ENCODE data around the gene SLC48A1. TPM values are rescaled to one million over a fixed set of nuclear protein-coding genes. Genes with fewer than 3 reads are reported as not detected.

SLC48A1 gene
- total and polyA plus RNA-seq, 9 donors = 8.8 to 13.0 (median 12.2) TPM

GRCh38 chr12:47783024-47783755 lies 10.2 kb downstream of the SLC48A1 start:
- Histone ChIP-seq H3K4me1 (ENCODE audit: control insufficient read depth, insufficient read depth, low read length) (peaks cover 9% of the 10 kb centered on the region), H3K27me3 (ENCODE audit: control insufficient read depth, insufficient read depth, low read length) (no peaks in the 10 kb centered on the region), H3K9me3 (replicated peaks; ENCODE audit: control insufficient read depth, low read depth, low read length) (no peaks in the 10 kb centered on the region), H3K27ac (ENCODE audit: low read length) (no peak overlapping the region), H3K4me3 (ENCODE audit: low read length) (no peak overlapping the region), H3K36me3 (ENCODE audit: control insufficient read depth, insufficient read depth, low read length) (peaks cover 75% of the 10 kb centered on the region)
- 62% methylated on average over 7 of the region's 17 CpGs for WGBS (ENCODE audit: insufficient coverage)
- no peak for DNase-seq

GRCh38 chr12:47783821-47784819 lies 11.1 kb downstream of the SLC48A1 start:
- 79% methylated on average over 8 of the region's 20 CpGs for WGBS (ENCODE audit: insufficient coverage)
- no peak overlapping the region for H3K4me3 ChIP-seq (ENCODE audit: low read length)
- H3K27me3 ChIP-seq (ENCODE audit: control insufficient read depth, insufficient read depth, low read length) = no peaks in the 10 kb centered on the region
- no peak overlapping the region for H3K27ac ChIP-seq (ENCODE audit: low read length)
- peaks cover 84% of the 10 kb centered on the region for H3K36me3 ChIP-seq (ENCODE audit: control insufficient read depth, insufficient read depth, low read length)
- H3K9me3 ChIP-seq (replicated peaks; ENCODE audit: control insufficient read depth, low read depth, low read length) = no peaks in the 10 kb centered on the region
- DNase-seq = no peak
- peaks cover 3% of the 10 kb centered on the region for H3K4me1 ChIP-seq (ENCODE audit: control insufficient read depth, insufficient read depth, low read length)

DNA sequence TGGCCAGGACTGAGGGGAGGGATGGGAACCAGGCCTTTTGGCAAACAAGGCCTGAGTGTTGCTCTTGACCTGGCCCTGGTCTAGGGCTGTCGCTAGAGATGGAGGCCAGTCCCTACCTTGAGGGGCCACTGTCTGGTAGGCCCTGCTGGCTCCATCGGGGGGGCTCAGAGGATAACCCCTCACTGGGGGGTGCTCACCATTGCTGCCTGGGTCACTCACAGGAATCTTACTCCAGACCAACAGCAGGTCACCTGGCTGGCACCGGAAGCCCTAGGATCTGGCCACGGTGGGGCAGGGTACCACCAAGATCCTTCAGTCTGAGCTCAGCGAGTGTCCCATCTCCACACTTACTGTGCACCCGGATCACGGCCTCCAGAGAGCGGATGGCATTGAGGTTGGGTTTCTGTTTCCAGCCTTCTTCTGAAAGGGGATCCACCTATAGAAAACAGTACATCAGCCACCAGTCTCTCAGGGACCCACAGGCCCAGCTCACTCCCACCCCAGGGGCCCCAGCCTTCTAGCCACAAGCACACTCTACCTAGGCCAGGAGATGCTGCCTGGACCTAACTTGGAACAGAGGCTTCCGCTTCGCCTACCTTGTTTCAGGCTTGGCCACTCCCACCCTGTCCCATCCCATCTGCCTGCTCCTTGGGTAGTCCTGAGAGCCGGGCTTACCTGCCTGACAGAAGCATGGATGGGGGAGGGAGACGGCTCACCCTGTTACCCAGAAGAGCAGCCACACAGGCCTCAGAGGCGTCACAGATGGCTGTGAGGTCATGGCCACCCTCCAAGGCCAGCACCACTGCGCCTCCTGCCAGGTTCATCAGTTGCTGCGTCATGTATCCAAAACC lies 12.2 kb downstream of the SLC48A1 start:
- H3K4me1 ChIP-seq (ENCODE audit: control insufficient read depth, insufficient read depth, low read length) = peaks cover 2% of the 10 kb centered on the region
- H3K9me3 ChIP-seq (replicated peaks; ENCODE audit: control insufficient read depth, low read depth, low read length) = no peaks in the 10 kb centered on the region
- DNase-seq = no peak
- 92% methylated on average over 11 of the region's 15 CpGs for WGBS (ENCODE audit: insufficient coverage)
- H3K27me3 ChIP-seq (ENCODE audit: control insufficient read depth, insufficient read depth, low read length) = no peaks in the 10 kb centered on the region
- peaks cover 92% of the 10 kb centered on the region for H3K36me3 ChIP-seq (ENCODE audit: control insufficient read depth, insufficient read depth, low read length)
- no peak overlapping the region for H3K4me3 ChIP-seq (ENCODE audit: low read length)
- H3K27ac ChIP-seq (ENCODE audit: low read length) = no peak overlapping the region

DNA sequence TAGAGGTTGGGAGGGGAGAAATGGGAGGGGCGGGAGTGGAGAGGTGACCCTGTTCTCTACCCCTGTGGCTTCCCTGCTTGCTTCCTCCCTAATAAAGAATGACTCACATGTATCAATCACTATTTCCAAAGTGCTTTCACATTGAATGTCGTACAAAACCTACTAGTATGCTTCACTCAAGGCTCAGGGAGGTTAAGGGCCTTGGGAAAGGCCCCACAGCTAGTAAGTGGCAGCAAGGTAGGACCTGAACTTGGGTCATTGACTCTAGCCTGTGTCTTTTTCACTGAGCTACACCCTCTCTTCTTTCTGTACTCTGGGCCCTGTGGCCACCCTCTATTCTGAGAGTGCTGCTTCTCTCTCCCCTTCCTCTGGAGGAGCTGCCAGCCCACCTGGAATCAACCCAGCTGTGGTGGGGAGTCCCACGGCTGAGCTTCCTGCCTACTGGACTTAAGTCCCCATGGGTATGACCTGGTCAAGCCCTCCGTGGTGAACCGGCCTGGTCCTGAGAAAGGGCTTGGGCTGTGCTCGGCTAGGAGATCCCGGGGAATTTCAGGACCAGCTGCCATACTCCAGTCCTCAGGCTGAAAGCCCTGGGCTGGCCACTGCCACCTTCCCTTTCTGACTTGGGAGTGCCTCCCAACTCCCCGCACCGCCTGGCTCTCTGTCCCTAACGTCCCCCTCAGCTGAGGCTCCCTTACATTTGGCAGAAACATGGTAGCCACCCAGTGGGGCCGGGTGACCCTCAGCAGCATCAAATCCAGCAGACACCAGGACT lies 13.0 kb downstream of the SLC48A1 start:
- Histone ChIP-seq H3K9me3 (replicated peaks; ENCODE audit: control insufficient read depth, low read depth, low read length) (no peaks in the 10 kb centered on the region), H3K4me3 (ENCODE audit: low read length) (no peak overlapping the region), H3K4me1 (ENCODE audit: control insufficient read depth, insufficient read depth, low read length) (peaks cover 2% of the 10 kb centered on the region), H3K27me3 (ENCODE audit: control insufficient read depth, insufficient read depth, low read length) (no peaks in the 10 kb centered on the region), H3K27ac (ENCODE audit: low read length) (no peak overlapping the region), H3K36me3 (ENCODE audit: control insufficient read depth, insufficient read depth, low read length) (peaks cover 99% of the 10 kb centered on the region)
- WGBS (ENCODE audit: insufficient coverage) = 71% methylated on average over 8 of the region's 11 CpGs
- no peak for DNase-seq

GRCh38 chr12:47786662-47787280 lies 13.7 kb downstream of the SLC48A1 start:
- H3K27ac ChIP-seq (ENCODE audit: low read length) = no peak overlapping the region

DNA sequence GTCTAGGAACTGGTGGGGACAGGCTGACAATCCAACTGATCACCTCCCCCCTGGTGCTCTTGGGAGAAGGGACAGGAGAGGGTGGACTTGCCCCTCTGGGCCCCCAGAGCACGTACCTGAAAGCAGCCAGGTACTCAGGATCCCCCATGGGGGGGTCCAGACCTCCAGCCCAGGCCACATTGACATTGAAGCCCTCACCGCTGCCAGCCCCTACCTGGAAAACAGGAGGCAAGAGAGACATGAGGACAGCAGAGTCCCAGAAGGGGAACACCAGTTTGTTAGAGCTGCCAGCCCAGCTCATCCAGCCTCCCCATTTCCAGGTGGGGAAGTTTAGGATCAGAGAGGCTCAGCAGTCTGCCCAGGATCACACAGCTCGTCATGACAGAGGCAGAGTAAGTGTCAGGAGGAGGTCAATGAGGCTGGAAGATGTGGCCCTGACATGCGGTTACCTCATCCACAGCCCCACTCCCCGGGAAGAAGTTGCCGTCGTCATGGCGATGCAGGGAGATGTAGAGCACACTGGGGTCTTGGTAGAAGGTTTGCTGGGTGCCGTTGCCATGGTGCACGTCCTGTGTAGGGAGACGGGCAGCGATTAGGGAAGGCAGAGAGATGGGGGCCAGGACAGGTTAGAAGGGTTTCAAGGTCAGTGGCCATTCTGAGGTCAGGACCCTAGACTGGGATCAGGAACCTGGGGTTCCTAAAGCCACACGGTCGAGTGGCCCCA lies 14.7 kb downstream of the SLC48A1 start:
- Histone ChIP-seq H3K4me3 (ENCODE audit: low read length) (no peak overlapping the region), H3K27ac (ENCODE audit: low read length) (no peak overlapping the region), H3K9me3 (replicated peaks; ENCODE audit: control insufficient read depth, low read depth, low read length) (no peaks in the 10 kb centered on the region), H3K36me3 (ENCODE audit: control insufficient read depth, insufficient read depth, low read length) (peaks cover 92% of the 10 kb centered on the region), H3K27me3 (ENCODE audit: control insufficient read depth, insufficient read depth, low read length) (no peaks in the 10 kb centered on the region), H3K4me1 (ENCODE audit: control insufficient read depth, insufficient read depth, low read length) (peaks cover 2% of the 10 kb centered on the region)
- WGBS (ENCODE audit: insufficient coverage) = 82% methylated on average over 12 of the region's 14 CpGs
- DNase-seq = no peak

More at GRCh38 chr12:47786662-47787280, 13.7 kb downstream of the SLC48A1 start:
- Histone ChIP-seq H3K4me1 (ENCODE audit: control insufficient read depth, insufficient read depth, low read length) (peaks cover 2% of the 10 kb centered on the region), H3K9me3 (replicated peaks; ENCODE audit: control insufficient read depth, low read depth, low read length) (no peaks in the 10 kb centered on the region), H3K4me3 (ENCODE audit: low read length) (no peak overlapping the region), H3K27me3 (ENCODE audit: control insufficient read depth, insufficient read depth, low read length) (no peaks in the 10 kb centered on the region), H3K36me3 (ENCODE audit: control insufficient read depth, insufficient read depth, low read length) (peaks cover 97% of the 10 kb centered on the region)
- DNase-seq = no peak
- 94% methylated on average over 8 of the region's 10 CpGs for WGBS (ENCODE audit: insufficient coverage)

GRCh38 chr12:47789141-47789540 lies 16.1 kb downstream of the SLC48A1 start:
- H3K27me3 ChIP-seq (ENCODE audit: control insufficient read depth, insufficient read depth, low read length) = no peaks in the 10 kb centered on the region
- DNase-seq = no peak
- H3K9me3 ChIP-seq (replicated peaks; ENCODE audit: control insufficient read depth, low read depth, low read length) = no peaks in the 10 kb centered on the region
- no peak overlapping the region for H3K4me3 ChIP-seq (ENCODE audit: low read length)
- 90% methylated on average over 2 of the region's 5 CpGs for WGBS (ENCODE audit: insufficient coverage)
- no peak overlapping the region for H3K27ac ChIP-seq (ENCODE audit: low read length)
- peaks cover 3% of the 10 kb centered on the region for H3K4me1 ChIP-seq (ENCODE audit: control insufficient read depth, insufficient read depth, low read length)
- H3K36me3 ChIP-seq (ENCODE audit: control insufficient read depth, insufficient read depth, low read length) = peaks cover 88% of the 10 kb centered on the region

- Histone ChIP-seq H3K36me3 (ENCODE audit: control insufficient read depth, insufficient read depth, low read length) (peaks cover 88% of the 10 kb centered on the region), H3K27me3 (ENCODE audit: control insufficient read depth, insufficient read depth, low read length) (no peaks in the 10 kb centered on the region), H3K4me1 (ENCODE audit: control insufficient read depth, insufficient read depth, low read length) (peaks cover 3% of the 10 kb centered on the region), H3K27ac (ENCODE audit: low read length) (no peak overlapping the region), H3K9me3 (replicated peaks; ENCODE audit: control insufficient read depth, low read depth, low read length) (no peaks in the 10 kb centered on the region), H3K4me3 (ENCODE audit: low read length) (no peak overlapping the region)
- 84% methylated on average over 15 of the region's 22 CpGs for WGBS (ENCODE audit: insufficient coverage)
- no peak for DNase-seq
These were observed 16.9 kb downstream of the SLC48A1 start for GRCh38 chr12:47789712-47790489.

Data from muscle of leg (tissue), 11 donors.